Naive thymus-derived CD8-positive, alpha-beta T cell (primary cell): Measurements from ENCODE around the gene KIAA1614. TPM values are rescaled to one million over a fixed set of nuclear protein-coding genes. Genes with fewer than 3 reads are reported as not detected.

Experiments used
- ATAC-seq, 2 donors: fragments of 150-1000 bp; cut with Tn5 transposase in 1 of 2; sonication (Bioruptor Pico), chemical (Tn5 transposase) in 1 of 2; 1 replicate in 1 of 2; 2 replicates in 1 of 2; pipeline ENCODE4 v1.10.0; 2021; ENCODE audit warnings: mild to moderate bottlenecking in 2 of 2, moderate library complexity in 2 of 2
- POLR2A ChIA-PET: fragments of 350-600 bp; sonication (Branson Sonifier 250); formaldehyde crosslinking; loops from one replicate; lab custom pipeline; 2021; ENCODE audit warnings: antibody characterized with exemption; lab: Charles Lee
- DNase-seq, 10 donors: peaks; one replicate each; pipeline versions ENCODE4 v3.0.0 to v3.0.0-alpha.2; 2020 to 2022
- H3K27ac Mint-ChIP-seq, 10 donors: one replicate each; pipeline ENCODE4 v1.8.0; 2020 to 2022; ENCODE audit warnings: mild to moderate bottlenecking in 10 of 10, mixed read lengths in 10 of 10, moderate library complexity in 4 of 10, inconsistent platforms in 1 of 10
- H3K27me3 Mint-ChIP-seq, 5 donors: one replicate each; pipeline ENCODE4 v1.8.0; 2021 to 2022; ENCODE audit warnings: mixed read lengths in 5 of 5
- H3K36me3 Mint-ChIP-seq, 3 donors: one replicate each; pipeline ENCODE4 v1.8.0; 2020 to 2022; ENCODE audit warnings: mixed read lengths in 3 of 3, mild to moderate bottlenecking in 2 of 3, inconsistent platforms in 1 of 3
- H3K4me1 Mint-ChIP-seq, 4 donors: one replicate each; pipeline ENCODE4 v1.8.0; 2021 to 2022; ENCODE audit warnings: mixed read lengths in 4 of 4
- H3K4me3 Mint-ChIP-seq, 10 donors: one replicate each; pipeline ENCODE4 v1.8.0; 2020 to 2022; ENCODE audit warnings: mild to moderate bottlenecking in 10 of 10, mixed read lengths in 10 of 10, moderate library complexity in 6 of 10, inconsistent platforms in 1 of 10
- H3K9me3 Mint-ChIP-seq, 9 donors: one replicate each; pipeline ENCODE4 v1.8.0; 2020 to 2022; ENCODE audit warnings: mixed read lengths in 9 of 9, mild to moderate bottlenecking in 3 of 9, inconsistent platforms in 1 of 9, moderate library complexity in 1 of 9
- polyA plus RNA-seq, 3 donors: library from polyadenylated mRNA; unstranded; fragments of 300-500 nt; fragmentation: Illumina TruSeq; gene quantifications; one replicate each; pipeline ENCODE4 v1.2.3, GENCODE V29; 2021
- total RNA-seq, 8 experiments: library from RNA in 2 of 8; stranded (reverse) in 2 of 8; gene quantifications; one replicate each; pipeline ENCODE4 v1.2.3 and lab custom pipeline; 2021 to 2026

Gene KIAA1614
- total and polyA plus RNA-seq, 5 experiments from 2014 or later: 0.04 to 0.33 (median 0.11) TPM; not detected in 1

DNA sequence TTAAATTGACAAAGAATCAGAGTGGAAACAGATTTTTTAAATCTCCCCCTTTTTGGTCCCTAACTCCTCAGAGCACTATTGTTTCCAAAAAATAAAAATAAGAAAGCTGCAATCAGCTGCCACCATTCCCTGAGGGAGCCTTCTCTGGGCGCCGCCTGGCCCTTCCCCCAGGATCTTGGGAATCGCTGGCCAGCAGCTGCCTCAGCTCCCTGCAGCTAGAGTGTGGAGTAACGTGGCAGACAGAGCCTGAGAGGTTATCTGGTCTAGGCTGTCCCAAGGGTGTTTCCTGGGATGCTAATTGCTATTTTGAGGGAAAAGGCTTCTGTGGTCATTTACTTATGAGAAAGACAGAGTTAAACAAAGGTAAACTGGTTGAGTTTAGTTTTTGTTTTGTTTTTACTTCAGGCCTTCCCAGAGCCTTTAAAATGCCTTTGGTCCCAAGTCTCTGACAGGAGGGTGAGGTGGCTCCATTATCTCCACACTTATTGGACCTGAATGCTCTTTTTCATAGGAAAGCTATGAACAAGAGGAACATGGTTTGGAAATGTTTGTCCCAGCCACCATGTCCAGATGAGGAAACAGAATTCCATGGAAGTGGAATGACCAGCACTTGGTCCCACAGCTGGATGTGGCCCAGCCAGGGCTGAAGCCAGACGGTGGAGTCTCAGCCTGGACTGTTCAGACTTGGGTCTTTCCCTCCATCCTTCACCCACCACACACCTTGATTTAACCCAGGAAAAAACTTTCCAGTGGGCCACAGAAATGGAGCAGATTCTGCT, 14.1 kb upstream of the KIAA1614 start:
- no peak overlapping the region for H3K4me3 Mint-ChIP-seq
- POLR2A ChIA-PET: no interaction called here
- ATAC-seq (no peak), DNase-seq (no peak)
- peaks cover 3 to 12% (median 10%) of the 10 kb centered on the region in 4 donors for H3K4me1 Mint-ChIP-seq
- no peak overlapping the region for H3K27ac Mint-ChIP-seq
- peaks cover 0 to 22% (median 0%) of the 10 kb centered on the region in 9 donors for H3K9me3 Mint-ChIP-seq
- peaks cover 0 to 6% (median 0%) of the 10 kb centered on the region in 5 donors for H3K27me3 Mint-ChIP-seq
- H3K36me3 Mint-ChIP-seq: peaks cover 0 to 9% (median 5%) of the 10 kb centered on the region in 3 donors

- Mint-ChIP-seq H3K27me3 (peaks cover 0 to 6% (median 0%) of the 10 kb centered on the region in 5 donors), H3K4me3 (no peak overlapping the region), H3K27ac (no peak overlapping the region), H3K36me3 (peaks cover 0 to 9% (median 5%) of the 10 kb centered on the region in 3 donors), H3K4me1 (peaks cover 0 to 7% (median 3%) of the 10 kb centered on the region in 4 donors), H3K9me3 (peaks cover 0 to 22% (median 0%) of the 10 kb centered on the region in 9 donors)
- DNase-seq (no peak), ATAC-seq (no peak)
- POLR2A ChIA-PET: no interaction called here
Measured at GRCh38 chr1:180899262-180899661, 13.4 kb upstream of the KIAA1614 start.

GRCh38 chr1:180901076-180901990, 11.4 kb upstream of the KIAA1614 start:
- no peak overlapping the region for H3K4me3 Mint-ChIP-seq
- H3K27ac Mint-ChIP-seq: peak overlapping the region in 3 of 10 donors; percentile 18 to 31 (median 30)
- peaks cover 0 to 9% (median 0%) of the 10 kb centered on the region in 9 donors for H3K9me3 Mint-ChIP-seq
- no peaks in the 10 kb centered on the region for H3K36me3 Mint-ChIP-seq
- DNase-seq: no peak
- POLR2A ChIA-PET: interaction anchor here (0.6 kb wide), 1 partner anchor 371 kb away, joined by 4 read pairs; no protein-coding TSS in a partner anchor
- H3K27me3 Mint-ChIP-seq: peaks cover 0 to 6% (median under 1%) of the 10 kb centered on the region in 5 donors
- H3K4me1 Mint-ChIP-seq: peaks cover 0 to 7% (median 0%) of the 10 kb centered on the region in 4 donors
- no peak for ATAC-seq

DNA sequence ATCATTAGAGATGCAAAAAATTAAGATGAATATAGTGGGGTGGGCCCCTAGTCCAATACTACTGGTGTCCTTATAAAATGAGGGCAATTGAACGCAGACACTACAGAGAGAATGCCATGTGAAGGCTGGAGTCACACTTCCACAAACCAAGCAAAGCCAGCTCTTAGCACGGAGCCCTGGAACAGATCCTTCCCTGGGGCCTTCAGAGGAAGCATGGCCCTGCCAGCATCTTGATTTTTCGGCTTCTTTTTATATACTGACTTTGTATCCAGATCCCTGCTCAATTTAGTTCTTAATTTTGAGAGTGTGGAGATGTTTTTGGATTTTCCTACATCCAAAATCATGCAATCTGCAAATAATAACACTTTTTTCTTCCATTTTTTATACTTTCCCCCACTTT, 10.2 kb upstream of the KIAA1614 start:
- Mint-ChIP-seq H3K27me3 (peaks cover 0 to 10% (median 6%) of the 10 kb centered on the region in 5 donors), H3K27ac (no peak overlapping the region), H3K4me3 (no peak overlapping the region), H3K36me3 (no peaks in the 10 kb centered on the region), H3K9me3 (no peaks in the 10 kb centered on the region), H3K4me1 (peaks cover 0 to 7% (median 0%) of the 10 kb centered on the region in 4 donors)
- no peak for DNase-seq
- ATAC-seq: no peak
- POLR2A ChIA-PET: no interaction called here

DNA sequence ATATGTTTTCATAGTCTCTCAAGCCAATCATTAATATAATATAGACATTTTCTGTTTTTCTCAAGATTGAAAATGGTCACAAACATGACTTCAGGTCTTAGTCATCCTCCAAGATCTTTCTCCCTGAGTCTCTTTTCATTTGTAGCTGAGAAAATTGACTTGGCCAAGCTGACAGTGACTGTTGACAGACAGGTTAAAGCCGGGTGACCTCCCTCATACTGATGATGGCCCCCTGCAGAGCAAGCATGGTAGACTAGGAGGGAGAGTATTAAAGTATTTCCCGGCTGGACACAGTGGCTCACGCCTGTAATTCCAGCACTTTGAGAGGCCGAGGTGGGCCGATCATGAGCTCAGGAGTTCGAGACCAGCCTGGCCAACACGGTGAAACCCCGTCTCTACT, 6.8 kb upstream of the KIAA1614 start:
- Mint-ChIP-seq H3K4me1 (peaks cover 0 to 5% (median 0%) of the 10 kb centered on the region in 4 donors), H3K27me3 (peaks cover 9 to 30% (median 17%) of the 10 kb centered on the region in 5 donors), H3K27ac (no peak overlapping the region), H3K4me3 (no peak overlapping the region), H3K9me3 (no peaks in the 10 kb centered on the region), H3K36me3 (no peaks in the 10 kb centered on the region)
- POLR2A ChIA-PET: no interaction called here
- DNase-seq (no peak), ATAC-seq (no peak)

GRCh38 chr1:180906511-180906910, 6.2 kb upstream of the KIAA1614 start:
- H3K4me1 Mint-ChIP-seq: peaks cover 0 to 3% (median 2%) of the 10 kb centered on the region in 4 donors
- no peaks in the 10 kb centered on the region for H3K9me3 Mint-ChIP-seq
- ATAC-seq (no peak), DNase-seq (no peak)
- POLR2A ChIA-PET: no interaction called here
- no peak overlapping the region for H3K4me3 Mint-ChIP-seq
- peaks cover 10 to 34% (median 16%) of the 10 kb centered on the region in 5 donors for H3K27me3 Mint-ChIP-seq
- peaks cover 0 to under 1% (median 0%) of the 10 kb centered on the region in 3 donors for H3K36me3 Mint-ChIP-seq
- H3K27ac Mint-ChIP-seq: no peak overlapping the region

- Mint-ChIP-seq H3K4me3 (no peak overlapping the region), H3K27ac (no peak overlapping the region), H3K4me1 (peaks cover 0 to 9% (median 5%) of the 10 kb centered on the region in 4 donors), H3K36me3 (peaks cover 0 to 3% (median 0%) of the 10 kb centered on the region in 3 donors), H3K27me3 (peaks cover 11 to 42% (median 17%) of the 10 kb centered on the region in 5 donors), H3K9me3 (no peaks in the 10 kb centered on the region)
- no peak for ATAC-seq
- POLR2A ChIA-PET: no interaction called here
- no peak for DNase-seq
Measured at GRCh38 chr1:180907313-180908055, 5.2 kb upstream of the KIAA1614 start.

DNA sequence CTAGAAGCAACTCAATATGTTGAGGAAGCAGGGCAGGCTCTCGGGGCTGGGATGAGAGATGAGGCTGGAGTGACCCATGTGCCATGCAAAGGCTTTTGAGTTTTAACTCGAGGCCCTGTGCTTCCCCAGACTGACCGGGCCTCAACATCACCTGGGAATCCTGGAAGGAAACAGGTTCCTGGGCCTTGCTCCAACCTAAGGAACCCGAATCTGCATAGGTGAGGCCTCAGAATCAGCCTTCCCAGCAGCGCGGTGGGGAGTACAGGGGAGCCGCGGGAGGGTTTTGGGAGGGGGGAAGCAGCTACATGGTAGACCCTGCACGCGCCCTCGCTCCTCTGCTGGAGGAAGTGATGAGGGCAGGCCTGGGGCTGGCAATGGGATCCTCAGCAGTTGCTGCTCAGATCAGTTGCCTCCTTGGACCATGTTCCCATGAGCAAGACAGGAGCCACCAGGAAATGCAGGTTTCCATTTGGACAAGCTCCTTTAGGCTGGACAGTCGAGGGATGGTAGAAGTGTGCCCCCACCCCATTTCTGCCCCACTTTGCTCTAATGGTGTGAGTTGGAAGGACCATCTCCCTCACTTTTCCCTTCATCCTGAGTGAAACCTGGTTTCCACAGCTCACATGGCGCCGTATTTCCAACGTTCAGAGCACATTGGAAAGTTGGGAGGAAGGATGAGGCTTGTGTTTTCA, 4.5 kb upstream of the KIAA1614 start:
- Mint-ChIP-seq H3K4me3 (no peak overlapping the region), H3K9me3 (no peaks in the 10 kb centered on the region), H3K36me3 (peaks cover 0 to 3% (median 0%) of the 10 kb centered on the region in 3 donors), H3K27me3 (peaks cover 11 to 42% (median 17%) of the 10 kb centered on the region in 5 donors), H3K4me1 (peaks cover 0 to 9% (median 5%) of the 10 kb centered on the region in 4 donors), H3K27ac (no peak overlapping the region)
- DNase-seq (no peak), ATAC-seq (no peak)
- POLR2A ChIA-PET: no interaction called here

DNA sequence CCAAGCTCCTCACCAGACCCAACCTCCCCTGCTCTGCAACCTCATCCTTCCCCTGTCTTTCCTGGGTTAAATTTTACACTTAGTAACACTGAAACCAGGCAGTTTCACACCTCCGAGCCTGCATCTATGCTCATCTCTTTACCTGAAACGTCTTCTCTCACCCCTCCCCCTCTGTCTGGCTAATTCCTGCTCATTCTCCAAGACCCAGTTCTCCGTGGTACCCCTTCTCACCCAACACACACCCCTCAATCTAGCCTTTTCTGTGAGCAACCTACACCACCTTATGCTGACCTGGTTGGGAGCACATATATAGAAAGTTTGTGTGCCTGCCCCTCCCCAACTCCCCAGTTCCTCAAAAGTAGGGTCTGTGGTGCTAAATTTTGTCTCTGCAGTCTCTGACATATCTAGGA, 3.7 kb upstream of the KIAA1614 start:
- DNase-seq (no peak), ATAC-seq (no peak)
- Mint-ChIP-seq H3K4me3 (no peak overlapping the region), H3K27me3 (peaks cover 17 to 50% (median 25%) of the 10 kb centered on the region in 5 donors), H3K4me1 (peaks cover 0 to 16% (median 9%) of the 10 kb centered on the region in 4 donors), H3K9me3 (no peaks in the 10 kb centered on the region), H3K36me3 (peaks cover 0 to 3% (median 3%) of the 10 kb centered on the region in 3 donors), H3K27ac (no peak overlapping the region)
- POLR2A ChIA-PET: no interaction called here

GRCh38 chr1:180909462-180909976, 3.2 kb upstream of the KIAA1614 start:
- ATAC-seq (no peak), DNase-seq (no peak)
- Mint-ChIP-seq H3K9me3 (no peaks in the 10 kb centered on the region), H3K27ac (no peak overlapping the region), H3K4me1 (peaks cover 0 to 17% (median 10%) of the 10 kb centered on the region in 4 donors), H3K4me3 (no peak overlapping the region), H3K27me3 (peaks cover 17 to 53% (median 28%) of the 10 kb centered on the region in 5 donors), H3K36me3 (peaks cover 0 to 4% (median 3%) of the 10 kb centered on the region in 3 donors)
- POLR2A ChIA-PET: no interaction called here

- ATAC-seq: no peak
- Mint-ChIP-seq H3K4me3 (peak overlapping the region in 9 of 10 donors; percentile 18 to 45 (median 40)), H3K27ac (no peak overlapping the region), H3K4me1 (peaks cover 0 to 17% (median 10%) of the 10 kb centered on the region in 4 donors), H3K36me3 (peaks cover 0 to 4% (median 3%) of the 10 kb centered on the region in 3 donors), H3K9me3 (no peaks in the 10 kb centered on the region), H3K27me3 (peaks cover 25 to 62% (median 36%) of the 10 kb centered on the region in 5 donors)
- POLR2A ChIA-PET: no interaction called here
- DNase-seq: no peak
Measured at GRCh38 chr1:180911640-180912191, 981 bp upstream of the KIAA1614 start.
